Measurements from ENCODE around the gene IKZF3. TPM values are rescaled to one million over a fixed set of nuclear protein-coding genes. Genes with fewer than 3 reads are reported as not detected.
"Not testable (repeated sequence)": the region's sequence is repeated elsewhere in the genome, so short reads cannot be mapped to it uniquely, and the experiment has no call there.

The IKZF3 gene
- total and polyA plus RNA-seq, 2 donors from 2014 or later: 0.09 to 10.2 TPM

- no peak for TF ChIP-seq CTCF (IDR thresholded peaks at IDR 0.05; ENCODE audit: borderline replicate concordance, extremely low read depth, insufficient read depth)
- H3K9me3 ChIP-seq (ENCODE audit: control insufficient read depth in 2 of 3, insufficient read depth in 1 of 3, low read length in 3 of 3): no peaks in the 10 kb centered on the region
- no peak for DNase-seq
- FAIRE-seq: no peak
- H3K36me3 ChIP-seq (ENCODE audit: control insufficient read depth in 2 of 3, insufficient read depth in 3 of 3, low read length in 3 of 3): no peaks in the 10 kb centered on the region
- no peak overlapping the region for H3K4me3 ChIP-seq (ENCODE audit: low read length in 3 of 3)
- intact Hi-C loops (cut with DNase I): no loop called here
- H3K4me1 ChIP-seq (ENCODE audit: control insufficient read depth in 2 of 3, insufficient read depth in 2 of 3, low read depth in 1 of 3, low read length in 3 of 3): peaks cover 0 to 2% (median 0%) of the 10 kb centered on the region in 3 donors
- H3K9ac ChIP-seq (ENCODE audit: low read length in 3 of 3): no peak overlapping the region
- H3K27me3 ChIP-seq (ENCODE audit: control insufficient read depth, insufficient read depth, low read length): no peaks in the 10 kb centered on the region
- H3K27ac ChIP-seq (ENCODE audit: low read depth in 2 of 2, low read length in 2 of 2): no peak overlapping the region
These were observed 11.9 kb downstream of the IKZF3 start for GRCh38 chr17:39852239-39852638.

- intact Hi-C loops (cut with DNase I); H3K4me1 ChIP-seq (ENCODE audit: control insufficient read depth in 2 of 3, insufficient read depth in 2 of 3, low read depth in 1 of 3, low read length in 3 of 3); H3K9ac ChIP-seq (ENCODE audit: low read length in 3 of 3); H3K27ac ChIP-seq (ENCODE audit: low read depth in 2 of 2, low read length in 2 of 2); H3K36me3 ChIP-seq (ENCODE audit: control insufficient read depth in 2 of 3, insufficient read depth in 3 of 3, low read length in 3 of 3); H3K9me3 ChIP-seq (ENCODE audit: control insufficient read depth in 2 of 3, insufficient read depth in 1 of 3, low read length in 3 of 3); H3K4me3 ChIP-seq (ENCODE audit: low read length in 3 of 3); DNase-seq; H3K27me3 ChIP-seq (ENCODE audit: control insufficient read depth, insufficient read depth, low read length): not testable (repeated sequence)
- peak; percentile 99 for FAIRE-seq
These were observed 13.9 kb downstream of the IKZF3 start for GRCh38 chr17:39850186-39850585.

- Histone ChIP-seq H3K27me3 (ENCODE audit: control insufficient read depth, insufficient read depth, low read length) (no peaks in the 10 kb centered on the region), H3K27ac (ENCODE audit: low read depth in 2 of 2, low read length in 2 of 2) (no peak overlapping the region), H3K9ac (ENCODE audit: low read length in 3 of 3) (no peak overlapping the region), H3K9me3 (ENCODE audit: control insufficient read depth in 2 of 3, insufficient read depth in 1 of 3, low read length in 3 of 3) (no peaks in the 10 kb centered on the region), H3K4me1 (ENCODE audit: control insufficient read depth in 2 of 3, insufficient read depth in 2 of 3, low read depth in 1 of 3, low read length in 3 of 3) (peaks cover 0 to 2% (median 0%) of the 10 kb centered on the region in 3 donors), H3K36me3 (ENCODE audit: control insufficient read depth in 2 of 3, insufficient read depth in 3 of 3, low read length in 3 of 3) (no peaks in the 10 kb centered on the region), H3K4me3 (ENCODE audit: low read length in 3 of 3) (no peak overlapping the region)
- intact Hi-C loops (cut with DNase I): no loop called here
- DNase-seq (peak in 4 of 5 donors; percentile 50 to 80 (median 70)), FAIRE-seq (no peak)
- no peak for TF ChIP-seq CTCF (IDR thresholded peaks at IDR 0.05; ENCODE audit: borderline replicate concordance, extremely low read depth, insufficient read depth)
These were observed 15.5 kb downstream of the IKZF3 start for GRCh38 chr17:39848600-39848999.

- no peak overlapping the region for H3K4me3 ChIP-seq (ENCODE audit: low read length in 3 of 3)
- H3K4me1 ChIP-seq (ENCODE audit: control insufficient read depth in 2 of 3, insufficient read depth in 2 of 3, low read depth in 1 of 3, low read length in 3 of 3): peaks cover 0 to 2% (median 0%) of the 10 kb centered on the region in 3 donors
- H3K27ac ChIP-seq (ENCODE audit: low read depth in 2 of 2, low read length in 2 of 2): no peak overlapping the region
- H3K27me3 ChIP-seq (ENCODE audit: control insufficient read depth, insufficient read depth, low read length): no peaks in the 10 kb centered on the region
- H3K9me3 ChIP-seq (ENCODE audit: control insufficient read depth in 2 of 3, insufficient read depth in 1 of 3, low read length in 3 of 3): no peaks in the 10 kb centered on the region
- no peak for TF ChIP-seq CTCF (IDR thresholded peaks at IDR 0.05; ENCODE audit: borderline replicate concordance, extremely low read depth, insufficient read depth)
- intact Hi-C loops (cut with DNase I): no loop called here
- FAIRE-seq (peak; percentile 23), DNase-seq (no peak)
- no peak overlapping the region for H3K9ac ChIP-seq (ENCODE audit: low read length in 3 of 3)
- H3K36me3 ChIP-seq (ENCODE audit: control insufficient read depth in 2 of 3, insufficient read depth in 3 of 3, low read length in 3 of 3): no peaks in the 10 kb centered on the region
These were observed 17.9 kb downstream of the IKZF3 start for GRCh38 chr17:39846205-39846604.

All from kidney (tissue), 14 donors.